Stimulated activated CD8-positive, alpha-beta memory T cell treated with anti-CD3 and anti-CD28 coated beads, Interleukin-7, amount 100 ng/mL, for 24 hours (primary cell): ENCODE measurements around the gene ARMC10.
"Not testable (repeated sequence)": the region's sequence is repeated elsewhere in the genome, so short reads cannot be mapped to it uniquely, and the experiment has no call there.

ENCODE experiments used
- DNase-seq: peaks from one replicate; pipeline ENCODE4 v3.0.0-alpha.2; 2020; ENCODE audit warnings: low read depth

Gene ARMC10

DNA sequence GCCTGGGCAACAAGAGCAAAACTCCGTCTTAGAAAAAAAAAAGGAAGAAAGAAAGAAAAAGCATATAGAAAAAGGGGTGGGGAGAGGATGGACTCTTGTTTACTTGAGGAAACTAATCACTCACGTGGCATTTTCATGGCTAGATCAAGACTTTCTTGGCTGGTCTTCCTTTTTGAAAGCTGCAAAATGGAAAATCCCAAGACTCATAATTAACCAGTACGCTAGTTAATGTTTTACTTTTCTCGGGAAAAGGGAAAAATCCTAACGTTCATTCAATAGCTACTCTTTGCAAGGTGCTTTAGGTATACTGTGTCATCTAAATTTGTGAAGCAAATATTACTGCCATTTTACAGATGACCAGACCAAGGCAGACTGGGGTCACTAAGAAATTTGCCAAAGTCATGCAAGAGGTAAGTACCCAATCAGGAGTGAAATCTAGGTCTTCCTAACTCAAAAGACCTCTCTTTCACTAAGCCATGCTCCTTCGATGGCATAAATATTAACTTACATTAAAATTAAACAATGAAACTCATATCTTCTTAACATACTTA is 49.6 kb downstream of the ARMC10 start:
- no peak for DNase-seq

DNA sequence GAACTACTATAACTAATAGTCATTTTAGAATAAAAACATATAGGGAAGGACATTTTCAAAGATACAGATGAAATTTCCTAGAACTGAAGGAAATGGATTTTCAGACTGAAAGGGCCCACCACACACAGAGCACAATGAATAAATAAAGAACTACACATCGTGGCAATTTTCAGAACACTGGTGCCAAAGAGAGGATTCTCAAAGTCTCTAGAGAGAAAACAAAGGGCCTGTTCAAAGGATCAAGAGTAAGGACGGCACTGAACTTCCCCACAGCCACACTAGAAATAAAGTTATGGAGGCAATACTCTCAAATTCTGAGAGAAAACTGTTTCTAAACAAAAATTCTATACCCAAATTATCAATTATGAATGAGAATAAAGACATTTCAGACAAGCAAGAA is 52.1 kb downstream of the ARMC10 start:
- no peak for DNase-seq

DNA sequence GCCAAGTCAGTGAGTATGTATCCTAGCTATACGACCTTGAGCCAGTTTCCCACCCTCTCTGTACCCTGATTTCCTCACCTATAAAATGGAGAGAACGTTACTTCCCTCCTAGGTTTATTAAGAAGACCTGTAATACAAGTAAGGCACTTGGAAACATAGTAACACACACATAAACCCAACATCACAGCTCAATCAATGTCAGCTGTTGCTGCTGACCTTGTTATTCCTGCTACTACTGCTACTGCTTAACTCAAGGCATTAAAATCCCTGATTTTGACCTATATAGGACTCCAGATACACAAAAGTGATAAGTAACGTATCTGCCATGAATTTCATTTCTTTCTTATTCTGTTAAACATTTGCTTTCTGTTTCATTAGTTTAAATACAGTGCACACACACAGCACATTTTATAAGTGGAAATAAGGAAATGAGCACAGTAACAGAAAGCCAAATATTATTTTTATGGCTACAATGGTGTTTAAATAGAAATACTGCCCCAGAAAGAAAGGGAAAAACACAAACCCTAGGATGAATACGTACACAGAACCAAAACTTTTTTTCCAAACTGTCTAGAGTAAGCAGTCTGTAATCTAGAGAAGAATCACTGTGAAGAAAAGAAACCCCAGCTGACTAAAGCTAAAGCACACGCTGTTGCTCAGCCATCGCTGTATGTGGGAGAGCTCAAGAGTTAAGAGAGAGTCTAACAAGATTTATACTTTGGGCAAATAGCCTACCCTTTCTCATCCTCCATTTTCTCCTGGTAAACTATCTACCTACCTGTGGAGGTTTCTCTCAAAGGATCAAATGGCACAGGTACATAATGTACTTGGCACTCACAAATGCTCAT is 55.0 kb downstream of the ARMC10 start:
- no peak for DNase-seq

DNA sequence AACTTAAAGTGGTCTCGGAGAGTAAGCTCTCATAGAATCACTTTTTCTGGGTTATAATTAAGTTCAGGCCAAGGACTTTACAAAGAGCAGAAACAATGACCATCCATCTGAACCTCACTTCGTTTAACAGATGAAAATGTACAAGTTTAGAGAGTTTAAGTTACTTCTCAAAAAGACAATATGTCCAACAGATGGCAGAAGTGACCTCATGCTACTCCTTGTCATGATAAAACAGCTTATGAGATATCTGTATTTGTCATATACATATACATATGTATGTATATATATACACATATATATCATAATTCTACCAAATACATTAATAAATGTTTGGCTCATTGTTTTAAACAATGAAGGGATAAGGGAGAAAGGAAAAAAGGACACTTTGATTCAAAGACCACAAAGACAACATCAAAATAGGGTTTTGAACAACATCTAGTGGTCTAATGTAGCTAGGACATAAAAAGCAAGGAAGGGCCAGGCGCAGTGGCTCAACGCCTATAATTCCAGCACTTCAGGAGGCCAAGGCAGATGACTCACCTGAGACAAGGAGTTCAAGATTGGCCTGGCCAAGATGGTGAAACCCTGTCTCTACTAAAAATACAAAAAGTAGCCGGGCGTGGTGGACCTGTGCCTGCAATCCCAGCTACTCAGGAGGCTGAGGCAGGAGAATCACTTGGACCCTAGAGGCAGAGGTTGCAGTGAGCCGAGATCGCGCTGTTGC is 56.1 kb downstream of the ARMC10 start:
- DNase-seq: no peak

DNA sequence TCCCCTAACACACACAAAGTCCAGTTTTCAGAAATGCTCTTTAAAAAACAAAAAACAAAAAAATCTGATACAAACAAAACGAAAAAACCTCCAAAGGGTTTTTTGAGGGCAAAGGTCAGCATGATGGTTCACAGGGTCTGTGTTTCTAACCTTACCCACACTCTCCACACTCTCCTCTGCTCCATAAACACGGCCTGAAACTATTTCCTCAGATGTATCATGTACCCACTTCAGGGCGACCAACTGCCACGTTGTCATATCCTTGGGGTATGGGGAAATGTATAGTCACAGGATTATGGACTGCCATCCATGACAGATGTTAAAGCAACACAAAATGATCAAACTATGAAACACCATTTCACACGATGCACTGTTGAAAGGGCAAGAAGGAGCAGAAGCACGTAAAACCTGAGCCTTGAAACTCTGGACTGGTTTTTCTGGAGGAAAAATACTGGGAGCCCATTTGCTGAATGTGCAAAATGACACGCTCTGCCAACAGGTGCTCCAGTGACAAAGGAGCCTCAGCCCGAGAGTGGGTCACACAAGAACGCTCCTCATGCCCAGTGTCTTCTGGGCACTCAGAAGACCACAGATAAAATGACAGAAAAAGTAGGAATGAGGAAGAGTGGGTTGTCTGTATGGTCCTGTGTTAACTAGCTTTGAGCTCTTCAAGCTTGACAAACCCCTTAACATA is 58.2 kb downstream of the ARMC10 start:
- DNase-seq: no peak

DNA sequence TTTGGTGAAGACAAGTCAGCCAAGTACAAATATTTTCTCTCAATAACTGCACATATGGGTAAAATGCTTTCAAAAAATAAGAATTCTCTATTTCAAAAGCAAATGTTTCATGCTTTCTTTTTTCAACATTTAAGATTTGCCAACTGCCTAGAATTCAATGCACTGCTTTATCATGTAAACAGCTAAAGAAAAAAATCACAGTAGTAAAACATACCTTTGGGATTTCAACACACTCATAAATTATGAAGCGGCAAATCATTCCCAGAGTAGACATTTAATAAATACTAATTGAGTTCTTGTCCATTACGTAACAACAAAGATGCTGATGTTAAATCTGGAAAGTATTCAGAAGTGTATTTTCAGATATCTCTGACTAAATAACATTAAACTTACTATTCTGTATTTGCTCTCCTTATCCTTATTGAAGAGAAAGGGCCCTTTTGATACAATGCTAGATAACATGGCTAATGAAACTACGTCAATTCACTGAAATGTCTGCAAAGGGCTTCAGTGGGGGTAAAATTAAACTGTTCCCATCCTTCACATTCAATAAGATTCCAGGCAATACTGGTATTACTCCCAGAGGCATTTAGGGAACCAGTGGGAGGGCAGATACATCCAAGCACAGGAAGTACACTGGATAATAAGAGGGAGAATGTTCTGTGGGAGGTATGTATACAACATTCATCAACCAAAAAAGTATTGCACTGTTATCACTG is 60.1 kb downstream of the ARMC10 start:
- DNase-seq: no peak

DNA sequence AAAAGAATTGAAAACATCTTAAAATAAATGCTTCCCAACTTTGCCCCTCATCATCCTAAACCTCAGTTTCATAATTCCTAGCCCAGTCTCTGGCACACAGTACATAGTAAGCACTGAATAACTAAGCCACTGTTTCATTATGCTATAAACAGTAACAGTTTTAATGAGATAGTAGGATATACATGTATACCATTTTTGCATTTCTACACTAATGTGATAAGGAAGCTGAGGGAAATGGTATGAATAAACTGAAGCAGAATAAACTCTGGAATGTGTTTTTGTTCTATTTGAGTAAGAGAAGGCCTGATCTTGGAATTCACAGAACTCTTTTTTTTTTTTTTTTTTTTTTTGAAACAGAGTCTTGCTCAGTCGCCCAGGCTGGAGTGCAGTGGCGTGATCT is 65.1 kb downstream of the ARMC10 start:
- DNase-seq: no peak

DNA sequence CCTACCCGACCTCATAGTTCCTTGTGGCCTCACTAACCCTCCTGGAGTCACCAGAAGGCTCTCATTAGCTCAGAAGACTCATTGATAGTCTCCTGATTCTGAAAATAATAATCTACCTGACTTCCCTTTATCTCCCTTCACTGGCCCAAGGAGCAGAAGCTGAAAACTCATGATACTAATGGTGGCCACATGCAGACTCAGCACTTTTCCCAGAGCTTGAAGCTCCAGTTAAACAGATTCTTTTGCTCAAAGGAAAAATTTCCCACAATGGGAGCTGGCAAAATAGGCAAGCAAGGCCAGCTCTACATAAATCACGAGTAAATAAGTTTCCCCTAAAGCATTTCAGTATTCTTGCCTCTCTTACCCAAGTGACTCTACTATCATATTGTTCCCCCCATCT is 65.7 kb downstream of the ARMC10 start:
- DNase-seq: no peak

DNA sequence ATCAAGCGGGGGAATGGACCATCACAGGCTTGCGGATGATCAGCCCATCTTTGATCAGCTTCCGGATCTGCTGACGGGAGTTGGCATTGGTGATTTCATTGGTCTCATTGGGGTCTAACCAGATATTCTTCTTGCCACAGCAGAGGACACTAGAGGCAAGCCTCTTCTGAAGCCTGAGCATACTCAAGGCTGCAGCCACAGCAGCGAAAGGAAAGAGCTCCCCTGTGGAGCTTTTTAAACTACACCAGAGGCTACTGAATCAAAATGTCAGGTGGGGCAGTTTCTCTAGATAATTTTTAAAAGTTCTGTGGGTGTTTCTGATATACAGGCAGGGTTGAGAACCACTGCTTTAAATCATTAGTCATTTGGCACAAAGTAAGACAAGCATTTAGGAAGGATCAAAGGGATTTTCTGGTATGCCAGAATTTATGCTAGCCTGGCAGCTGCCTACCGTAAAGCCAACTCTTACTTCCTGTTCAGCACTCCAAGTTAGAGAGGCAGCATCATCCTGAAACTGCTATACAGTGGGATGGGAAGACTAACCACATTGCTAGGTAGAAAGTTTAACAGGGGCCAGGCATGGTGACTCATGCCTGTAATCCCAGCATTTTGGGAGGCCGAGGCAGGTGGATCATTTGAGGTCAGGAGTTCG is 66.9 kb downstream of the ARMC10 start:
- no peak for DNase-seq

DNA sequence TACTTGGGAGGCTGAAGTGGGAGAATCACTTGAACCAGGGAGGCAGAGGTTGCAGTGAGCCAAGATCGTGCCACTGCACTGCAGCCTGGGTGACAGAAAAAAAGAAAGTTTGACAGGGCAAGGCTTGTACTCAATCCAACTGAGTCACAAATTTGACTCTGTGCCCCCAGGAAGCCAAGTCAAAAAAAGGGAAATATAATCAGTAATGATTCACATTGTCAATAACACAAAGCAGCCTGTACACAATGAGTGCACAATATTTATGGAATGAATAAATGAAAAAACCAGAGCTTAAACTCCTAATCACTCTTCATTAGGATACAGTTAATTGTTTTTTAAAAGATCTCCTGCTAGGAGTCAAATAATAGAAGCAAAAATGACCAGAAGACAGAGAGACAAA is 67.6 kb downstream of the ARMC10 start:
- no peak for DNase-seq

DNA sequence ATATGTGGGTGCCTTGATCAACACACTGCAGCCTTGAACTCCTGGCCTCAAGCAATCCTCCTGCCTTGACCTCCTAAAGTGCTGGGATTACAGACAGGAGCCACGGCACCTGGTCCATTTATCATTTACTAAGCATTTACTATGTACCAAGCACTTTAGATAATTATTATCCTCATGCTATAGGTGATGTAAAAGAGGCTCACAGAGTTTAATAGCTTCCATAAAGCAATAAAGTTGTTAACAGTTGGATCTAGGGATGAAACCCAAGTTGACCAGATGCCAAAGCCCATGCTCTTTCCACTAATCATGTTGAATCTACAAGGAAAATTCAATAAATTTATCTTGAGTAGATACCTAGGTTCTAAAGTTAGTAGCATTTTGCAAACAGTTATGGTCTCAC is 68.9 kb downstream of the ARMC10 start:
- DNase-seq: no peak

DNA sequence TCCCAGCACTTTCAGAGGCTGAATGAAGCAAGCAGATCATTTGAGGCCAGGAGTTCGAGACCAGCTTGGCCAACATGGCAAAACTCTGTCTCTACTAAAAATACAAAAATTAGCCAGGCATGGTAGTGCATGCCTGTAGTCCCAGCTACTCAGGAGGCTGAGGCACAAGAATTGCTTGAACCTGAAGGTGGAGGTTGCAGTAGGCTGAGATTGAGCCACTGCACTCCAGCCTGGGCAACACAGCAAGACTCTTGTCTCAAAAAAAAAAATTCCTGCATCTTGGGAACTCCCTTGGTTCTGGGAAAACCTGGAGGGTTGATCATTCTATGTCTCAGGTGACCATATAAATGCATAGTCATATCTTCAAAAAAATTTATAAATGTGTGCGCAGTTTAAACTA is 69.8 kb downstream of the ARMC10 start:
- DNase-seq: not testable (repeated sequence)

DNA sequence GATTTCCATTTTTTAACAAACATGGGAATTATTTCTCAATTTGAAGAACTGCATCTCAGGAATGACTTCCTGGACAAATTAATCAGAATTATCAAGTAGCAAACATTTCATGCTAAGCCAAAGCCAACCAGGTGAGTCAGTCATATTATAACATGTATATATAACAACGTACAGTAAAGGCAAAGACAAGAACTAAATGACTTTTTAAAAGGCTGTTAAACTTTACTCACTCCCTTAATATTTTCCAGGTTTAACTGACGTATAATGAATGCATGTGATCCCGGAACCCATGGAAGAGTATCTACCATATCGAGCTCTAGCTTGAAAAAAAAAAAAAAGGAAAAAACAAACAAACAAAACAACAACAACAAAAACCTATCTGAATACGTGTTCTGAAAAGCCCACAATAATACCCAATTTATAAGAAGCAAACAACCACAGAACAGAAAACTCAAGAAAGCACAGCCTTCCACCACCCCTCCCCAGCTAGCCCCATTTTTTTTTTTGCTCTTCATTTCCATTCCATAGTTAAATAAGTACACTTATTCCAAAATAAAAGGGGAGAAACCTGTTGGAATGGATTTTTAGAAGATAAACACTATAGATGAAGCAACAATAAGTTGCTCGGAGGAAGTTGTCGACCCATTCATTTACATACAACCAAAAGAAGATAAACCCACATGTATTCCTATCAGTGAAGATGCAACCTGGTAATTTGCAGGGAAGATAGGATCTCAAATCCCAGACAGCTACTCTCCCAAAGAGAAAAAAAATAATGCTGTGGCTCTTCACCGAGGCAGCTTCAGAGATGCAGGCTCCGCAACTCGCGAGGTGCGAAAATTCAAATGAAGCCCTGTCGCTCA is 73.4 kb downstream of the ARMC10 start:
- DNase-seq: no peak
